Activated B cell treated with CpG ODN at 0.5 μM for 24 hours (primary cell): ENCODE results near the gene TMEM8B. TPM values are rescaled to one million over a fixed set of nuclear protein-coding genes. Genes with fewer than 3 reads are reported as not detected.

Experiments used
- ATAC-seq: fragments of 200-7000 bp; cut with Tn5 transposase; one replicate; pipeline ENCODE4 v1.10.0; 2021; ENCODE audit warnings: low read depth, mild to moderate bottlenecking, moderate library complexity
- CTCF ChIA-PET: fragments of 350-600 bp; sonication (Branson Sonifier 250); formaldehyde crosslinking; loops from one replicate; lab custom pipeline; 2021; ENCODE audit warnings: antibody characterized with exemption; lab: Charles Lee
- POLR2A ChIA-PET: fragments of 350-600 bp; sonication (Branson Sonifier 250); formaldehyde crosslinking; loops from one replicate; lab custom pipeline; 2021; ENCODE audit warnings: antibody characterized with exemption; lab: Charles Lee
- DNase-seq: peaks from one replicate; pipeline ENCODE4 v3.0.0; 2022
- H3K27ac Mint-ChIP-seq: one replicate; pipeline ENCODE4 v1.8.0; 2020; ENCODE audit warnings: mixed read lengths
- H3K27me3 Mint-ChIP-seq: one replicate; pipeline ENCODE4 v1.8.0; 2021; ENCODE audit warnings: mixed read lengths
- H3K36me3 Mint-ChIP-seq: one replicate; pipeline ENCODE4 v1.8.0; 2021; ENCODE audit warnings: low read depth, mixed read lengths
- H3K4me1 Mint-ChIP-seq: one replicate; pipeline ENCODE4 v1.8.0; 2021; ENCODE audit warnings: mixed read lengths
- H3K4me3 Mint-ChIP-seq: one replicate; pipeline ENCODE4 v1.8.0; 2020; ENCODE audit warnings: mild to moderate bottlenecking, mixed read lengths
- H3K9me3 Mint-ChIP-seq: one replicate; pipeline ENCODE4 v1.8.0; 2020; ENCODE audit warnings: mixed read lengths
- CTCF ChIP-seq: fragments of 200-600 bp; IDR thresholded peaks from one replicate; pipeline ENCODE4 v1.8.0; 2022; ENCODE audit warnings: antibody characterized with exemption, mild to moderate bottlenecking
- intact Hi-C: fragments of 100-400 bp; cut with micrococcal nuclease; formaldehyde crosslinking; loops from one replicate; pipeline ENCODE4 v1.15.1; 2024
- total RNA-seq: library from RNA; stranded (reverse); gene quantifications from 2 replicates; pipeline ENCODE4 v1.2.3, GENCODE V29; 2022

Gene TMEM8B
- total RNA-seq, 1 donor from 2014 or later = 8.0 TPM

GRCh38 chr9:35790025-35790384, 39.0 kb upstream of the TMEM8B start:
- H3K4me1 Mint-ChIP-seq = peaks cover 10% of the 10 kb centered on the region

GRCh38 chr9:35790385-35791296, 38.4 kb upstream of the TMEM8B start:
- ATAC-seq = peak; percentile 92
- no peaks in the 10 kb centered on the region for H3K9me3 Mint-ChIP-seq
- intact Hi-C loops = loop anchor here (1.0 to 2.0 kb wide), 5 partner anchors 22 to 155 kb away; partner anchors contain the start of gene SPAG8
- no peak for DNase-seq
- H3K4me1 Mint-ChIP-seq = peaks cover 10% of the 10 kb centered on the region
- H3K27me3 Mint-ChIP-seq = peaks cover 5% of the 10 kb centered on the region
- H3K4me3 Mint-ChIP-seq = peak overlapping the region; percentile 58
- no peak for TF ChIP-seq CTCF
- no peak overlapping the region for H3K27ac Mint-ChIP-seq
- ChIA-PET POLR2A (interaction anchor here (0.6 to 1.3 kb wide), 5 partner anchors 25 to 140 kb away, joined by 3 to 6 read pairs (median 4); partner anchors contain the start of gene SIT1), CTCF (interaction anchor here (0.5 to 3.6 kb wide), 33 partner anchors 10 to 187 kb away, joined by 3 to 112 read pairs (median 4); partner anchors contain the start of genes FAM221B, GBA2, HINT2 and RGP1)
- H3K36me3 Mint-ChIP-seq = peaks cover 27% of the 10 kb centered on the region

More at GRCh38 chr9:35790025-35790384, 39.0 kb upstream of the TMEM8B start:
- intact Hi-C loops = loop anchor here (1.0 to 2.0 kb wide), 5 partner anchors 22 to 155 kb away; partner anchors contain the start of gene SPAG8
- peaks cover 5% of the 10 kb centered on the region for H3K27me3 Mint-ChIP-seq
- ChIA-PET CTCF (interaction anchor here (0.7 to 3.6 kb wide), 30 partner anchors 9 to 186 kb away, joined by 3 to 112 read pairs (median 5); partner anchors contain the start of genes GBA2, HINT2, RGP1 and SPAG8), POLR2A (interaction anchor here (0.6 to 1.3 kb wide), 5 partner anchors 26 to 139 kb away, joined by 3 to 6 read pairs (median 4); partner anchors contain the start of gene SIT1)
- H3K4me3 Mint-ChIP-seq = no peak overlapping the region
- no peak for ATAC-seq
- H3K36me3 Mint-ChIP-seq = peaks cover 30% of the 10 kb centered on the region
- H3K27ac Mint-ChIP-seq = no peak overlapping the region
- H3K9me3 Mint-ChIP-seq = no peaks in the 10 kb centered on the region
- no peak for DNase-seq
- no peak for TF ChIP-seq CTCF

- Mint-ChIP-seq H3K27ac (no peak within 1 kb of the TSS), H3K36me3 (peaks cover 20% of the 10 kb centered on the region), H3K4me1 (peaks cover 10% of the 10 kb centered on the region), H3K4me3 (peak within 1 kb of the TSS; percentile 58), H3K27me3 (peaks cover 5% of the 10 kb centered on the region), H3K9me3 (no peaks in the 10 kb centered on the region)
- POLR2A ChIA-PET = no interaction called here
- CTCF ChIA-PET = interaction anchor here (2.7 kb wide), 1 partner anchor 91 kb away, joined by 28 read pairs; no protein-coding TSS in a partner anchor
- no peak for TF ChIP-seq CTCF
- intact Hi-C loops = loop anchor here (2.0 kb wide), 1 partner anchor 55 kb away; no protein-coding TSS in a partner anchor
- no peak for ATAC-seq
- DNase-seq = no peak
Measured at GRCh38 chr9:35791297-35791921, 37.6 kb upstream of the TMEM8B start, which contains the start of gene NPR2. Gene NPR2 (plus strand): TSS chr9:35791591. CDS start chr9:35792409, 818 bp downstream.

GRCh38 chr9:35792024-35792813, 36.8 kb upstream of the TMEM8B start:
- H3K4me1 Mint-ChIP-seq = peaks cover 10% of the 10 kb centered on the region
- no peak overlapping the region for H3K27ac Mint-ChIP-seq
- H3K27me3 Mint-ChIP-seq = peaks cover 5% of the 10 kb centered on the region
- ChIA-PET CTCF (interaction anchor here (0.9 to 2.7 kb wide), 3 partner anchors 34 to 90 kb away, joined by 4 to 28 read pairs (median 5); no protein-coding TSS in a partner anchor), POLR2A (no interaction called here)
- H3K4me3 Mint-ChIP-seq = no peak overlapping the region
- ATAC-seq (no peak), DNase-seq (no peak)
- H3K9me3 Mint-ChIP-seq = no peaks in the 10 kb centered on the region
- H3K36me3 Mint-ChIP-seq = peaks cover 16% of the 10 kb centered on the region
- no peak for TF ChIP-seq CTCF
- intact Hi-C loops = no loop called here
